ENCODE measurements around the gene SH3PXD2A. TPM values are rescaled to one million over a fixed set of nuclear protein-coding genes. Genes with fewer than 3 reads are reported as not detected.

The SH3PXD2A gene
- total and polyA plus RNA-seq, 2 experiments from 2014 or later, result 1.8 to 5.0 TPM

- Histone ChIP-seq H3K27me3 (ENCODE audit: insufficient read depth) (no peaks in the 10 kb centered on the region), H3K27ac (ENCODE audit: low read depth) (no peak overlapping the region), H3K4me2 (no peak overlapping the region), H3K9me2 (ENCODE audit: insufficient read depth) (no peaks in the 10 kb centered on the region), H2AFZ (no peak overlapping the region), H3K4me3 (no peak overlapping the region), H4K20me1 (replicated peaks; ENCODE audit: insufficient read depth) (no peaks in the 10 kb centered on the region), H3K4me1 (ENCODE audit: insufficient read depth) (no peaks in the 10 kb centered on the region), H3K79me2 (replicated peaks; ENCODE audit: insufficient read depth) (no peaks in the 10 kb centered on the region), H3K36me3 (ENCODE audit: insufficient read depth) (no peaks in the 10 kb centered on the region), H3F3A (replicated peaks; ENCODE audit: low read depth) (no peaks in the 10 kb centered on the region)
- Mint-ChIP-seq H3K27me3 (ENCODE audit: insufficient read depth, low read depth, poor library complexity) (peaks cover 3% of the 10 kb centered on the region), H3K4me3 (no peak overlapping the region), H3K27ac (no peak overlapping the region), H3K9me3 (no peaks in the 10 kb centered on the region; the same call in 2 of the 3 replicates), H3K36me3 (ENCODE audit: low read depth) (peaks cover 4% of the 10 kb centered on the region; the same call in 2 of the 3 replicates), H3K4me1 (no peaks in the 10 kb centered on the region)
- DNase-seq (ENCODE audit: low spot score) (no peak), ATAC-seq (no peak)
- TF ChIP-seq, protein P1, sequence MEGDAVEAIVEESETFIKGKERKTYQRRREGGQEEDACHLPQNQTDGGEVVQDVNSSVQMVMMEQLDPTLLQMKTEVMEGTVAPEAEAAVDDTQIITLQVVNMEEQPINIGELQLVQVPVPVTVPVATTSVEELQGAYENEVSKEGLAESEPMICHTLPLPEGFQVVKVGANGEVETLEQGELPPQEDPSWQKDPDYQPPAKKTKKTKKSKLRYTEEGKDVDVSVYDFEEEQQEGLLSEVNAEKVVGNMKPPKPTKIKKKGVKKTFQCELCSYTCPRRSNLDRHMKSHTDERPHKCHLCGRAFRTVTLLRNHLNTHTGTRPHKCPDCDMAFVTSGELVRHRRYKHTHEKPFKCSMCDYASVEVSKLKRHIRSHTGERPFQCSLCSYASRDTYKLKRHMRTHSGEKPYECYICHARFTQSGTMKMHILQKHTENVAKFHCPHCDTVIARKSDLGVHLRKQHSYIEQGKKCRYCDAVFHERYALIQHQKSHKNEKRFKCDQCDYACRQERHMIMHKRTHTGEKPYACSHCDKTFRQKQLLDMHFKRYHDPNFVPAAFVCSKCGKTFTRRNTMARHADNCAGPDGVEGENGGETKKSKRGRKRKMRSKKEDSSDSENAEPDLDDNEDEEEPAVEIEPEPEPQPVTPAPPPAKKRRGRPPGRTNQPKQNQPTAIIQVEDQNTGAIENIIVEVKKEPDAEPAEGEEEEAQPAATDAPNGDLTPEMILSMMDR (conservative IDR thresholded peaks at IDR 0.05; ENCODE audit: low read depth in 2 of 2), result no peak
- TF ChIP-seq JUNB (IDR thresholded peaks at IDR 0.05; ENCODE audit: unreplicated experiment) (no peak), CREB1 (CRISPR knock-in tag; IDR thresholded peaks at IDR 0.05; ENCODE audit: low read depth) (no peak), ZNF331 (CRISPR knock-in tag; IDR thresholded peaks at IDR 0.05; ENCODE audit: low read depth) (no peak), REST (IDR thresholded peaks at IDR 0.05; ENCODE audit: unreplicated experiment) (no peak)
These were observed 233.6 kb downstream of the SH3PXD2A start for GRCh38 chr10:103621783-103622125.

DNA sequence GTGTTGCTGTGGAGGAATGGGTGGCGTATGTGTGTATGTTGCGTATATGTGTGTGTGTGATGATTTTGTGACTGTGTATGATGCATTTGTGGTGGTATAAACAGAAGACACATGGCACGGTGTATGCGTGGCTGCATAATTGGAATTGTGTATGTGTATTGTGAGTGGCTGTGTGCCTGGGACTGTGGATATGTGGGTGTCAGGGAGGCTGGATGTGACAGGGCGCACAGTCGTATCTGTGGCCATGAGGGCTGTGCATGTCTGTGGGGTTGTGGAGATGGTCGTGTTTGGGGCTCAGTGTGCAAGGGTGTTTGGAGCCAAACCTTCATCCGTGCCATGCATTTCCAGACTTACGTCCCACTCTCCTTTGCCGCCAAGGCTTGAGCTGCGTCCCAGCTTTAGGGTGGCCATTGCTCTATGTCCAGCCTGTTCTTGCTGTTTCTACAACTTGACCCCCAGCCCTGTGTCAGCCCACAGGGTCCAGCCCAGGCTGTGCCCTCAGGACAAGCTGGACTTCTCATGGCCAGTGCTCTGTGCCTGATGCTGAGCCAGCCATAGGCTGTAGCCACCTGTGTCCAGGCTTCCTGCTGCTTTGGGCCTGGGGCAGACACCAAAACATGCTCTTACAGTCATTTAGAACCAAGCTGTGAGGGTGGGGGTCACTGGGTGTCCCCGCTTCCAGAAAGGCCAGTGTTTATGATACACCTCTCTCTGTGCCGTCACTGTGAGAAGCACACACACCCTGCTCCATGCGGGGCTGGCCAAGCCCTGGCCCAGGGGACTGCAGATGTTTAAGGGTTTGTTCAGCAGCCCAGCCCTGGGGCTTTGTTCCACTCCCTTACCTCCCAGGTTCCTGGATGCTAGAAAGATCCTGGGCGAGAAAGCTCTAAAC is 234.2 kb downstream of the SH3PXD2A start:
- ATAC-seq (no peak), DNase-seq (ENCODE audit: low spot score) (no peak)
- Histone ChIP-seq H3K27me3 (ENCODE audit: insufficient read depth) (no peaks in the 10 kb centered on the region), H3K79me2 (replicated peaks; ENCODE audit: insufficient read depth) (no peaks in the 10 kb centered on the region), H3F3A (replicated peaks; ENCODE audit: low read depth) (no peaks in the 10 kb centered on the region), H3K36me3 (ENCODE audit: insufficient read depth) (no peaks in the 10 kb centered on the region), H3K27ac (ENCODE audit: low read depth) (no peak overlapping the region), H3K4me3 (no peak overlapping the region), H3K9me2 (ENCODE audit: insufficient read depth) (no peaks in the 10 kb centered on the region), H3K4me2 (no peak overlapping the region), H3K4me1 (ENCODE audit: insufficient read depth) (no peaks in the 10 kb centered on the region), H4K20me1 (replicated peaks; ENCODE audit: insufficient read depth) (no peaks in the 10 kb centered on the region), H2AFZ (no peak overlapping the region)
- H3K36me3 Mint-ChIP-seq (ENCODE audit: low read depth), result peaks cover 4% of the 10 kb centered on the region; the same call in 2 of the 3 replicates
- no peaks in the 10 kb centered on the region for H3K4me1 Mint-ChIP-seq
- H3K27me3 Mint-ChIP-seq (ENCODE audit: insufficient read depth, low read depth, poor library complexity), result peaks cover 3% of the 10 kb centered on the region
- no peak overlapping the region; the same call in 1 of the 2 replicates for H3K27ac Mint-ChIP-seq
- no peak overlapping the region for H3K4me3 Mint-ChIP-seq
- no peaks in the 10 kb centered on the region; the same call in 1 of the 3 replicates for H3K9me3 Mint-ChIP-seq
- TF ChIP-seq EZH2phosphoT487 (IDR thresholded peaks at IDR 0.05; ENCODE audit: unreplicated experiment) (no peak), ZNF462 (CRISPR knock-in tag; IDR thresholded peaks at IDR 0.05) (no peak), POLR2AphosphoS5 (IDR thresholded peaks at IDR 0.05; ENCODE audit: low read depth) (no peak), CREB1 (CRISPR knock-in tag; IDR thresholded peaks at IDR 0.05; ENCODE audit: low read depth) (no peak), JUNB (IDR thresholded peaks at IDR 0.05; ENCODE audit: unreplicated experiment) (no peak)
